Endothelial cell of umbilical vein (primary cell): ENCODE measurements around the gene APP.

Source experiments
- CTCF ChIP-seq, 2 donors: IDR thresholded peaks; 1 replicate in 1 of 2; 2 replicates in 1 of 2; pipeline ENCODE4 v1.5.1; 2011; ENCODE audit warnings: low read length in 2 of 2, mild to moderate bottlenecking in 2 of 2, moderate library complexity in 2 of 2, control low read depth in 1 of 2, inconsistent platforms in 1 of 2, low read depth in 1 of 2; ENCODE audit not compliant: insufficient read depth in 1 of 2; ENCODE audit errors: extremely low read depth in 1 of 2
- JUN ChIP-seq: IDR thresholded peaks from 2 replicates; pipeline ENCODE4 v1.6.1; 2011; ENCODE audit warnings: borderline replicate concordance, low read depth; ENCODE audit not compliant: insufficient read length, insufficient read depth
- MYC ChIP-seq: IDR thresholded peaks from one replicate; pipeline ENCODE4 v1.6.1; 2011; ENCODE audit warnings: mild to moderate bottlenecking, low read depth, low read length
- POLR2A ChIP-seq: IDR thresholded peaks from 2 replicates; pipeline ENCODE4 v1.6.1; 2012; ENCODE audit warnings: low read depth, mild to moderate bottlenecking, control low read depth, low read length

DNA sequence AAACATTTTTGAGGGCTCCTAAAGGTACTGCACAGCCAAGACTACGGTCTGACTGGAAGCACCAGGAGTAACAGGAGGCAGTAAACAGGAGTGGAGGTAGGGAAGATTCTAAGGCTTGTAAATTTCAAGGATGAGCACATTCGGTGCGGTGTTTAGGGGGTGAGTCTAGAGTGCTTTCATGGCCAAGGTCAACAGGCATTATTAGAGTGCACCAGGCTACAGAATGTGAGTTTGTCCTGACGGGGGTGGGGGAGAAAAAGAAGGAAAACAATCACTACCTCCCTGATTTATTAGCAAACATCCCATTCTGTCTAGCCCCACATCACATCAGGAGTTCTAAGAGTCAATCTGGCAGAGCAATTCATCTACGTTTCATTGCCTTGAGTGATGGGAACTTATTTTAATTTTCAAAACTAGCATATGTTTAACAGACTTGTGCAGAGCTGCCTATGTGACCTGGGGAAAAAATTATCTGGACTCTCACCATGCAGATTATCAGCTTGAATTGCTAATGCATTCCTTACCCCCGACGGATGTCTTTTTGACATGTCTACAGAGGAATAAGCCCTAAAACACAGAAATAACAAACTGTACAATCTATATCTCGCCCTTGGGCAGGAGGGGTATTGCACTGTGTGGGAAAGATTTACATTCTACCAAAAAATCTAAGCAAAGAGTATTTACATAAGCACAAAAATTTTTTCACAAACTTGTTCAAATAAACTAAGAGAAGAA lies 45.0 kb downstream of the APP start:
- TF ChIP-seq POLR2A (no peak), CTCF (IDR thresholded peaks at IDR 0.05; ENCODE audit: extremely low read depth in 1 of 2, insufficient read depth in 1 of 2, low read depth in 1 of 2, low read length in 2 of 2) (no peak), MYC (no peak), JUN (no peak)
